Choroid plexus epithelial cell (primary cell): Measurements from ENCODE around the gene MAF.
A peak's percentile ranks its signal among the peaks of the same experiment; 100 is the strongest.

Experiments used
- DNase-seq: peaks from one replicate; pipeline ENCODE4 v3.0.0-alpha.2; 2010; ENCODE audit warnings: low read depth
- H3K4me3 ChIP-seq: 2 replicates; pipeline ENCODE4 v1.5.1; 2011; ENCODE audit warnings: low read depth, mild to moderate bottlenecking, control low read depth, low read length, moderate library complexity
- TF ChIP-seq, protein P1 (sequence below): conservative IDR thresholded peaks from 2 replicates; pipeline ENCODE4 v1.5.1; 2011; ENCODE audit warnings: low read depth, mild to moderate bottlenecking, control low read depth, inconsistent platforms, low read length, moderate library complexity

MAF gene

DNA sequence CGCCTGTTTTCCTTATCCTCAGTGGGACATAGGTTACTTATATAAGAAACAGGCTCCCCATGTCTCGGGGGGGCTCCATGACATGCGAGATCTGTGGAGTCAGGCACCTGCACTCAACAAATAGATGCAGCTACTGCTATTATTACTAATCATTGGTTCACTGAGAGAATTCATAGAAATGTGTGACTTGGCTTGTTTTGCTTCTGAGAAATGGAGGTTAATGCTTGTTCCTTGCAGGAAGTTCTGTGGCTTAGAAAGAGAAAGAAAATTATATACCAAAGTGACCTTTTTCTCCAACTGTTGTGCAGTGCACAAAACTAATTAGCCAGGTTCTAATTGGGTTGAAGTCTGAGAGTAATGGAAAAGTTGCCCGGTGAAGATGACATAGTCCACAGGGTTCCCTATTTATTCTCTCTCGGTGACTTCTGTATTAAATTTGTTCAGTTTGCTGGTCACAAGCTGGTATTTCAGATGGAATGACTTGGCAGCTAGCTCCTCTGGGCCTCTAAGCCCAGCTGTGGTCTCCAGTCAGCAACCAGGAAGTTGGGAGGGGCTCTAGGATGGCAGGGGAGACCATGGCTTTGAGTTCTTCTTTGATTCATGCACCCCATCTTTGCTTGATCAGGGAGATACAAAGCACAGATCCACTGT is 17.6 kb upstream of the MAF start:
- no peak overlapping the region for H3K4me3 ChIP-seq
- DNase-seq, result no peak
- TF ChIP-seq, protein P1, sequence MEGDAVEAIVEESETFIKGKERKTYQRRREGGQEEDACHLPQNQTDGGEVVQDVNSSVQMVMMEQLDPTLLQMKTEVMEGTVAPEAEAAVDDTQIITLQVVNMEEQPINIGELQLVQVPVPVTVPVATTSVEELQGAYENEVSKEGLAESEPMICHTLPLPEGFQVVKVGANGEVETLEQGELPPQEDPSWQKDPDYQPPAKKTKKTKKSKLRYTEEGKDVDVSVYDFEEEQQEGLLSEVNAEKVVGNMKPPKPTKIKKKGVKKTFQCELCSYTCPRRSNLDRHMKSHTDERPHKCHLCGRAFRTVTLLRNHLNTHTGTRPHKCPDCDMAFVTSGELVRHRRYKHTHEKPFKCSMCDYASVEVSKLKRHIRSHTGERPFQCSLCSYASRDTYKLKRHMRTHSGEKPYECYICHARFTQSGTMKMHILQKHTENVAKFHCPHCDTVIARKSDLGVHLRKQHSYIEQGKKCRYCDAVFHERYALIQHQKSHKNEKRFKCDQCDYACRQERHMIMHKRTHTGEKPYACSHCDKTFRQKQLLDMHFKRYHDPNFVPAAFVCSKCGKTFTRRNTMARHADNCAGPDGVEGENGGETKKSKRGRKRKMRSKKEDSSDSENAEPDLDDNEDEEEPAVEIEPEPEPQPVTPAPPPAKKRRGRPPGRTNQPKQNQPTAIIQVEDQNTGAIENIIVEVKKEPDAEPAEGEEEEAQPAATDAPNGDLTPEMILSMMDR, result no peak

DNA sequence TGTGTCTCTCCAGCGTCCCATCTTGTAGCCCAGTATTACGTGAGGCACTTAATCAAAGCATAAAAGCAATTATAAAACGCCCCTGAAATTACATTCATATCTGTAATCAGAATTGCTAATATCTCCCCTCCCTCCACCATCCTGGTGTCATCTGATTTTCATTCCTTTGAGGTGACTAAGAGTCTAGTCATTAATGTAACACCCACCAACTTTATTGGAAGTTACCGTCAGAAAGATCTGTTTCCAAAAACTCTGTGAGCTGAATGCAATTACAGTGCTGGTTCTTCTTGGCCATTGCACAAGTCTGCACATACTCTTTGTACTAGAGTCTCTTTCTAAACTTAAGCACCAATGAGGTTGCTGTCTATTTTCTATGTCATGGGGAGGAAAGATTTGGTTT is 12.5 kb upstream of the MAF start:
- H3K4me3 ChIP-seq, result no peak overlapping the region
- TF ChIP-seq, protein P1, result no peak
- DNase-seq, result peak; percentile 39

DNA sequence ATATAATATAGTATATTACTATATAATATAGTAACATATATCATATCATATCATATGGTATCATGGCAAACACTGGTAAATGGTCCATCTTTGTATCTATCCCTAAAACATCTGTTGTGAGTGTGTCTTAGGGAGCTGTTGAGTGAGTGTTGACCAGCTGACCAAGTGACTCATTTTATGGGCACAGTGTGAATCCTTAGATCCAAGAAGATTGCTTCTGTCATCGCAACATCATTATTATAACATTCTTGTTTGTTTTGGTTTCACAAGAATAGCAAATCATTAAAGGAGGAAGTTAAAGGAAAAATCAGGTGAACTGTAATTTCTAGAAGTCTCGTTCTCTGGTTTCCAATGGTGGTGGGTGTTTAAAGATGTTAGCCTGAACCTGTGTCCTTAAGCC is 11.7 kb upstream of the MAF start:
- TF ChIP-seq, protein P1, result no peak
- DNase-seq, result peak; percentile 30
- H3K4me3 ChIP-seq, result no peak overlapping the region

DNA sequence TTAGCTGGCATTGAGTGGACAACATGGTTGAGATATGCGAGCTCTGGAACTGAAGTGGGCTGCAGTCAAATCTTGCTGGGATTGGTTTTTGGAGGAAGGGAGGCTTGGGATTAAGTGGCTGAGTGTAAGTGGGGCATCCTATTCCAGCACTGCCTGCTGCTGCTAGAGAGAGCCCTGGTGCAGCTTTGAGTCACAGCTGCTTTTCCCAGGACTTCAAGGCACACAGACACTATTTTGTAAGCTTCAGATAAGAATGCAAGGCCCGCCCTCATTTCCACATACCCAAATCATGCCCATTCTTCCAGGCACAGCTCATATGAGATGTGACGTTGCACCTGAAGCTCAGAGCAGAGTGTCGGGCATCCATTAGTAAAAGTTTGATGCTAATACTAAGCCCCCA is 10.2 kb upstream of the MAF start:
- DNase-seq, result peak; percentile 12
- no peak overlapping the region for H3K4me3 ChIP-seq
- TF ChIP-seq, protein P1, result no peak

DNA sequence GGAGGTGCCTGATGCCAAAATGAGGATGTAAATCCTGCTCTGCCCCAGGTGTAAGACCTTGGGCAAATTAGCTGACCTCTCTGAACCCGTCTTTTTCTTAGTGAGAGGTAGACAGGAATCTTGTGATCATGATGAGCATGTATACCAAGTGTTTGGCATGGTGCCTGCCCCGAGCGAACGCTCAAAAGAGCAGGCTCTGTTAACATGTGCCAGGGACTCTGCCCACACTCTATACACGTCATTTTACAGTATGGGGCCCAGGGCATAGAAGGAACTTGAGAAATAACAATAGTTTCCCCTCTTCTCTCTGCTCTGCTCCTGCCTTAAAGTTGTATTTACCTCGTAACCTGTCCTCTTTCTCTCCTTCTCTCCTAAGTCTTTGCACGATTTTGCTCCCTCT is 9.3 kb upstream of the MAF start:
- TF ChIP-seq, protein P1, result no peak
- H3K4me3 ChIP-seq, result no peak overlapping the region
- no peak for DNase-seq

DNA sequence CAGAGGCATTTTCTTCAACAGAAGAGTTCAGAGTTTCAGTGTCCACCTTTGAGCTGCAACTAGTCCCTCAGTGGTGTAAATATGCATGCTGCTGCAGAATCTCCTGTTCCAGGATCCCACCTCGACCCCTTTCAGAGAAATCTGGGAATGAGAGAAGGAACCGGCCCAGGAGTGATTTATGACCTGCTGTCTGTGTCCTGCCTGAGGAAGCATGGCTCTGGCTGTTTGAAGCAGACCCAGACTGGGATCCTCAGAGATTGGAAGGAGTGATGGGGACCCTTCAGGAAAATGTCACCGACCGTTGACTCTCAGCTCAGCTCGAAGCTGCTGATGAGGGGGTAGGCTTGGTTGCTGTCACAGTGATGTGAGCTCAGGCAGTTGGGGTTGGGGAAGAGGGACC is 8.4 kb upstream of the MAF start:
- TF ChIP-seq, protein P1, result no peak

DNA sequence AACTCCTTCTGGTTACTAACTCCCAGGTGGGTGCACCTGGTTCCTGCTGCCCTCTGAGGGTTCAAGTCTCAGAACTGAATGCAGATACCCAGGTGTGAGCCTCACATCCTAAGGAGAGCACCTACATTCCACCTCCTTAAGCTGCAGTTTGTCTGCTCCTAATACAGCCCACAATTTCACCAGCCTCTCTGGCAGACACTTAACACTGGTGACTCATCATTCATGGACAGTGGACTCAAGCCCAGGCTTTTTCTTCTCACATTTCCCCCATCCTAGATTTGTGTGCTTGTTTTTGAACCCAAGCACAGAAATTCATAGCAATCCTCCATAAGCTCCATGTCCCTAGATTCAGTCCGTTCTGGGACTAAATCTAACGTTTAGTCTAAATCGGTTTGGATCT is 7.0 kb upstream of the MAF start:
- TF ChIP-seq, protein P1, result no peak
- DNase-seq, result peak; percentile 64
- H3K4me3 ChIP-seq, result no peak overlapping the region

More for the DNA sequence above, 8.4 kb upstream of the MAF start:
- DNase-seq, result no peak
- H3K4me3 ChIP-seq, result no peak overlapping the region
